SK-N-SH treated with all-trans-retinoic acid at 6 μM for 48 hours (cell line): ENCODE measurements around the gene TTBK2.

ENCODE experiments used
- ARNTL ChIP-seq: fragments of 450-650 bp; formaldehyde crosslinking; IDR thresholded peaks from 2 replicates; pipeline ENCODE4 v1.5.0; 2020; ENCODE audit warnings: low read depth, mild to moderate bottlenecking, moderate library complexity, borderline replicate concordance
- CREB5 ChIP-seq: fragments of 250-450 bp; sonication (Bioruptor Pico); IDR thresholded peaks from 2 replicates; pipeline ENCODE4 v1.5.1; 2020; ENCODE audit warnings: low read depth, mild to moderate bottlenecking, moderate library complexity
- CSRNP3 ChIP-seq: fragments of 250-450 bp; sonication (Bioruptor Pico); IDR thresholded peaks from 2 replicates; pipeline ENCODE4 v1.5.1; 2021; ENCODE audit warnings: mild to moderate bottlenecking, moderate library complexity
- PPARA ChIP-seq: fragments of 250-450 bp; sonication (Bioruptor Pico); IDR thresholded peaks from 2 replicates; pipeline ENCODE4 v1.5.0; 2020; ENCODE audit warnings: mild to moderate bottlenecking, borderline replicate concordance
- ZNF70 ChIP-seq: fragments of 450-650 bp; formaldehyde crosslinking; IDR thresholded peaks from 2 replicates; pipeline ENCODE4 v1.5.0; 2020; ENCODE audit warnings: mild to moderate bottlenecking, moderate library complexity
- ZNF8 ChIP-seq: fragments of 450-650 bp; formaldehyde crosslinking; IDR thresholded peaks from 2 replicates; pipeline ENCODE4 v1.5.0; 2020; ENCODE audit warnings: mild to moderate bottlenecking, moderate library complexity

GRCh38 chr15:42726114-42726513, 194.5 kb downstream of the TTBK2 start:
- TF ChIP-seq ZNF8 (CRISPR knock-in tag) (no peak), CSRNP3 (CRISPR knock-in tag) (no peak), ARNTL (no peak), CREB5 (no peak), PPARA (CRISPR knock-in tag) (no peak), ZNF70 (CRISPR knock-in tag) (no peak)
